HepG2 (cell line): Measurements from ENCODE around the gene PDPR. TPM values are rescaled to one million over a fixed set of nuclear protein-coding genes. Genes with fewer than 3 reads are reported as not detected.
A peak's percentile ranks its signal among the peaks of the same experiment; 100 is the strongest.
"Not testable (repeated sequence)": the region's sequence is repeated elsewhere in the genome, so short reads cannot be mapped to it uniquely, and the experiment has no call there.

Source experiments
- ATAC-seq: fragments of 200-7000 bp; cut with Tn5 transposase; 3 replicates; pipeline ENCODE4 v1.9.1; 2020; ENCODE audit warnings: mild to moderate bottlenecking, moderate library complexity
- BruUV-seq: library from RNA; stranded (reverse); fragments of 400-500 nt; replicated peaks from 2 replicates; lab custom pipeline; 2021; lab: Mats Ljungman, UMichigan
- CTCF ChIA-PET: fragments of 300-600 bp; formaldehyde crosslinking; extraction: SDS; loops from one replicate; lab custom pipeline; 2021; ENCODE audit warnings: low total read pairs, inconsistent platforms, low intra/inter-chr PET ratio; lab: Yijun Ruan, JAX
- POLR2A ChIA-PET: fragments of 350-600 bp; sonication (Branson Sonifier 250); formaldehyde crosslinking; loops from one replicate; lab custom pipeline; 2020; ENCODE audit warnings: antibody characterized with exemption, inconsistent platforms; lab: Yijun Ruan, JAX
- DNase-seq: peaks from one replicate; pipeline ENCODE4 v3.0.0-alpha.2; 2015; ENCODE audit warnings: low spot score
- FAIRE-seq: peaks from 3 replicates; lab custom pipeline; 2011; peaks lifted over from hg19 to GRCh38; lab: Jason Lieb, UNC
- H2AFZ ChIP-seq: one replicate; pipeline ENCODE4 v1.6.1; 2011; ENCODE audit warnings: low read length, inconsistent platforms
- H3K27ac ChIP-seq: fragments of 300-600 bp; 3 replicates; pipeline ENCODE4 v1.8.0; 2011; ENCODE audit warnings: mixed run types, mild to moderate bottlenecking, mixed read lengths, low read length, inconsistent platforms; ENCODE audit not compliant: insufficient read depth; ENCODE audit errors: extremely low read length
- H3K27me3 ChIP-seq, 2 experiments: fragments of 200-600 bp in 1 of 2; 2 replicates in 1 of 2; 3 replicates in 1 of 2; pipeline versions ENCODE4 v1.6.0 to v1.8.0; 2011; ENCODE audit warnings: low read length in 2 of 2, mild to moderate bottlenecking in 2 of 2, moderate library complexity in 2 of 2, inconsistent platforms in 1 of 2; ENCODE audit not compliant: insufficient read depth in 2 of 2, control insufficient read depth in 1 of 2
- H3K36me3 ChIP-seq, 2 experiments: fragments of 200-600 bp in 1 of 2; replicated peaks in 1 of 2; 2 replicates in 1 of 2; 3 replicates in 1 of 2; pipeline versions ENCODE4 v1.5.1 to v1.8.0; 2011; ENCODE audit warnings: low read length in 2 of 2, inconsistent platforms in 1 of 2; ENCODE audit not compliant: insufficient read depth in 2 of 2, control insufficient read depth in 1 of 2
- H3K4me1 ChIP-seq: 2 replicates; pipeline ENCODE4 v1.5.1; 2012; ENCODE audit warnings: low read length, inconsistent platforms; ENCODE audit not compliant: insufficient read depth
- H3K4me2 ChIP-seq: 2 replicates; pipeline ENCODE4 v1.6.0; 2011; ENCODE audit warnings: low read depth, low read length, inconsistent platforms
- H3K4me3 ChIP-seq, 3 experiments: fragments of 200-600 bp in 1 of 3; sonication (generic), shearing (Covaris generic) in 1 of 3; replicated peaks in 1 of 3; 2 replicates each; pipeline ENCODE4 v1.5.1; 2011 to 2016; ENCODE audit warnings: low read length in 3 of 3, inconsistent platforms in 2 of 3, low read depth in 2 of 3, mild to moderate bottlenecking in 2 of 3, control low read depth in 1 of 3, mixed read lengths in 1 of 3; ENCODE audit not compliant: insufficient read depth in 1 of 3
- H3K79me2 ChIP-seq: one replicate; pipeline ENCODE4 v1.6.1; 2011; ENCODE audit warnings: low read length, inconsistent platforms; ENCODE audit not compliant: insufficient read depth
- H3K9ac ChIP-seq: 2 replicates; pipeline ENCODE4 v1.6.0; 2011; ENCODE audit warnings: mild to moderate bottlenecking, low read depth, low read length, inconsistent platforms; ENCODE audit not compliant: insufficient read depth
- H3K9me3 ChIP-seq: 2 replicates; pipeline ENCODE4 v1.5.1; 2012; ENCODE audit warnings: mild to moderate bottlenecking, low read length
- H4K20me1 ChIP-seq: 2 replicates; pipeline ENCODE4 v1.6.0; 2011; ENCODE audit warnings: inconsistent platforms, mild to moderate bottlenecking, low read length, moderate library complexity; ENCODE audit not compliant: insufficient read depth
- ZNF431 ChIP-seq: sonication (generic); formaldehyde crosslinking; IDR thresholded peaks from 2 replicates; pipeline ENCODE4 v1.9.0; 2022; ENCODE audit warnings: missing genetic modification reagents, low read depth, mild to moderate bottlenecking, borderline replicate concordance
- WGBS: methylation state at CpG from one replicate; pipeline ENCODE4 v1.1.6; 2017; ENCODE audit warnings: low lambda C conversion rate; 5-methylcytosine and 5-hydroxymethylcytosine counted together
- in situ Hi-C: cut with HindIII; loops from 2 replicates; pipeline ENCODE4 v1.10.0; 2017; ENCODE audit warnings: low pct_unique_long_range_greater_than_20kb; ENCODE audit not compliant: extremely low pct_ligation_motif_present
- intact Hi-C: fragments of 100-400 bp; cut with micrococcal nuclease; formaldehyde crosslinking; loops from one replicate; pipeline ENCODE4 v1.10.0; 2022; ENCODE audit not compliant: unreplicated experiment
- polyA plus RNA-seq, 8 experiments: library from polyadenylated mRNA; depleted of rRNA in 3 of 8; stranded (reverse) in 7 of 8; unstranded in 1 of 8; fragments of >200 nt; fragmentation: Illumina TruSeq in 4 of 8; extraction: Trizol in 4 of 8; gene quantifications; 2 replicates each; pipeline versions ENCODE4 v1.2.1 to v1.2.3, GENCODE V29; 2011 to 2016; ENCODE audit warnings: low read depth in 4 of 8, missing spikeins in 1 of 8, mixed read lengths in 1 of 8; ENCODE audit not compliant: insufficient read depth in 1 of 8
- small RNA-seq, 3 experiments: library from RNA; depleted of rRNA; stranded (forward); fragments of <200 nt; gene quantifications; one replicate each; pipeline ENCODE3, GENCODE V24; 2012; ENCODE audit warnings: low read depth in 2 of 3, low replicate concordance in 1 of 3; ENCODE audit not compliant: insufficient read length in 3 of 3, insufficient read depth in 2 of 3
- total RNA-seq, 5 experiments: library from RNA; depleted of rRNA; stranded (reverse); fragments of >200 nt; fragmentation: Illumina TruSeq; extraction: Trizol; gene quantifications; 2 replicates each; pipeline ENCODE4 v1.2.3, GENCODE V29; 2016; ENCODE audit warnings: low read depth in 1 of 5

PDPR gene
- total and polyA plus RNA-seq, 2 of the 13 experiments (the other 11 are each of a cell fraction or from before 2014, with no cell fraction given) = 19.5 to 29.9 TPM

DNA sequence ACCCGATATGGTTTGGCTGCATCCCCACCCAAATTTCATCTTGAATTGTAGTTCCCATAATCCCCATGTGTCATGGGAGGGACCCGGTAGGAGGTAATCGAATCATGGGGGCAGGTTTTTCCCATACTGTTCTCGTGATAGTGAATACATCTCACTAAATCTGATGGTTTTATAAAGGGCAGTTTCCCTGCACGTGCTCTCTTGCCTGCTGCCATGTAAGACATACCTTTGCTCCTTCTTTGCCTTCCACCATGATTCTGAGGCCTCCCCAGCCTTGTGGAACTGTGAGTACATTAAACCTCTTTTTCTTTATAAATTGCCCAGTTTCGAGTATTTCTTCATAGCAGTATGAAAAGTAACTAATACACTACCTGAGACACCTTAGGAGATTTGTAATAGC is 92.2 kb downstream of the PDPR start:
- H3K27me3 ChIP-seq, H3K9ac ChIP-seq, intact Hi-C loops, H3K4me2 ChIP-seq, in situ Hi-C loops, DNase-seq, ATAC-seq, H3K79me2 ChIP-seq, FAIRE-seq, H4K20me1 ChIP-seq, H3K4me3 ChIP-seq, H3K27ac ChIP-seq, H2AFZ ChIP-seq, CTCF ChIA-PET, H3K9me3 ChIP-seq, POLR2A ChIA-PET, BruUV-seq, H3K36me3 ChIP-seq: not testable (repeated sequence)
- H3K4me1 ChIP-seq = peaks cover 17% of the 10 kb centered on the region
- WGBS = 96% methylated on average over 6 of the region's 6 CpGs
- peak; percentile 94; the same call in 1 of the 2 replicates for TF ChIP-seq ZNF431 (CRISPR knock-in tag)

Small RNA genes within 50 kb of the gene (small RNA-seq; reads per million reads assigned to genes)
- 0 reads per million in 3 experiments for gene AC009060.2

Other genes starting within 250 kb of the PDPR start
- gene CLEC18A, start 163.0 kb upstream of the PDPR start, total RNA-seq (2016; rRNA removed; fragmentation: Illumina TruSeq; extraction: Trizol) = 0.22 TPM in 1 of 2 replicates, not detected in the other
- 0.42 and 0.72 TPM in 2 replicates for gene CLEC18A, start 163.0 kb upstream of the PDPR start, polyA plus RNA-seq (2011; rRNA removed)
- 0.13 and 0.15 TPM in 2 replicates for gene CLEC18C, start 59.5 kb downstream of the PDPR start, total RNA-seq (2016; rRNA removed; fragmentation: Illumina TruSeq; extraction: Trizol)
- 0.29 and 0.50 TPM in 2 replicates for gene CLEC18C, start 59.5 kb downstream of the PDPR start, polyA plus RNA-seq (2011; rRNA removed)
- gene EXOSC6, start 137.6 kb downstream of the PDPR start, total RNA-seq (2016; rRNA removed; fragmentation: Illumina TruSeq; extraction: Trizol) = 37.3 and 39.9 TPM in 2 replicates
- gene EXOSC6, start 137.6 kb downstream of the PDPR start, polyA plus RNA-seq (2011; rRNA removed) = 11.9 and 13.1 TPM in 2 replicates
- 107 and 132 TPM in 2 replicates for gene AARS1, start 175.2 kb downstream of the PDPR start, total RNA-seq (2016; rRNA removed; fragmentation: Illumina TruSeq; extraction: Trizol)
- 132 and 163 TPM in 2 replicates for gene AARS1, start 175.2 kb downstream of the PDPR start, polyA plus RNA-seq (2011; rRNA removed)
- gene DDX19B, start 184.9 kb downstream of the PDPR start, total RNA-seq (2016; rRNA removed; fragmentation: Illumina TruSeq; extraction: Trizol) = 36.2 and 45.1 TPM in 2 replicates
- gene DDX19B, start 184.9 kb downstream of the PDPR start, polyA plus RNA-seq (2011; rRNA removed) = 40.0 and 48.1 TPM in 2 replicates
- 76.9 and 92.4 TPM in 2 replicates for gene DDX19A, start 232.6 kb downstream of the PDPR start, total RNA-seq (2016; rRNA removed; fragmentation: Illumina TruSeq; extraction: Trizol)
- gene DDX19A, start 232.6 kb downstream of the PDPR start, polyA plus RNA-seq (2011; rRNA removed) = 41.4 and 43.9 TPM in 2 replicates